ENCODE results near the gene TCF12.

The TCF12 gene

GRCh38 chr15:56933811-56934210 is 15.4 kb downstream of the TCF12 start:
- TF ChIP-seq CTCF (IDR thresholded peaks at IDR 0.05; ENCODE audit: insufficient read depth, low read length) (no peak), REST (IDR thresholded peaks at IDR 0.05; ENCODE audit: insufficient replicate concordance, low read depth) (no peak), POLR2AphosphoS5 (IDR thresholded peaks at IDR 0.05; ENCODE audit: low read depth) (no peak), GABPA (IDR thresholded peaks at IDR 0.05; ENCODE audit: low read depth) (no peak), SPI1 (IDR thresholded peaks at IDR 0.05; ENCODE audit: borderline replicate concordance, low read depth) (no peak)
- Histone ChIP-seq H3K27me3 (ENCODE audit: insufficient read depth, poor library complexity, severe bottlenecking) (no peaks in the 10 kb centered on the region), H3K4me3 (replicated peaks; ENCODE audit: insufficient read depth, low read length) (no peak overlapping the region), H3K27ac (replicated peaks) (no peak overlapping the region)
- DNase-seq (ENCODE audit: low read depth in 1 of 2, low spot score in 1 of 2): no peak

GRCh38 chr15:56934269-56934668 is 15.8 kb downstream of the TCF12 start:
- H3K27me3 ChIP-seq (ENCODE audit: insufficient read depth, poor library complexity, severe bottlenecking): no peaks in the 10 kb centered on the region
- TF ChIP-seq CTCF (IDR thresholded peaks at IDR 0.05; ENCODE audit: insufficient read depth, low read length) (no peak), SPI1 (IDR thresholded peaks at IDR 0.05; ENCODE audit: borderline replicate concordance, low read depth) (no peak), REST (IDR thresholded peaks at IDR 0.05; ENCODE audit: insufficient replicate concordance, low read depth) (no peak), GABPA (IDR thresholded peaks at IDR 0.05; ENCODE audit: low read depth) (no peak)
- no peak overlapping the region for H3K27ac ChIP-seq (replicated peaks)
- DNase-seq (ENCODE audit: low read depth in 1 of 2, low spot score in 1 of 2): no peak
- H3K4me3 ChIP-seq (replicated peaks; ENCODE audit: insufficient read depth, low read length): no peak overlapping the region

DNA sequence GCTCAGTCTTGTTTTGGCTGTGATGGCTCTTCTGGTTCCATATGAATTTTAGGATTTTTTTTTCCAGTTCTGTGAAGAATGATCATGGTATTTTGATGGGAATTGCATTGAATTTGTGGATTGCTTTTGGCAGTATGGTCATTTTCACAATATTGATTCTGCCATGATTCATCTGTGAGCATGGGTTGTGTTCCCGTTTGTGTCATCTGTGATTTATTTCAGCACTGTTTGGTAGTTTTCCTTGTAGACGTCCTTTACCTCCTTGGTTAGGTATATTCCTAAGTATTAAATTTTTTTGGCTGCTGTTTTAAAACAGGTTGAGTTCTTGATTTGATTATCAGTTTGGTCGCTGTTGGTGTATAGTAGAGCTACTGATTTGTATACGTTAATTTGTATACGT is 18.5 kb downstream of the TCF12 start:
- H3K4me3 ChIP-seq (replicated peaks; ENCODE audit: insufficient read depth, low read length): no peak overlapping the region
- H3K27ac ChIP-seq (replicated peaks): no peak overlapping the region
- no peaks in the 10 kb centered on the region for H3K27me3 ChIP-seq (ENCODE audit: insufficient read depth, poor library complexity, severe bottlenecking)
- no peak for DNase-seq (ENCODE audit: low read depth in 1 of 2, low spot score in 1 of 2)
- TF ChIP-seq POLR2AphosphoS5 (IDR thresholded peaks at IDR 0.05; ENCODE audit: low read depth) (no peak), REST (IDR thresholded peaks at IDR 0.05; ENCODE audit: insufficient replicate concordance, low read depth) (no peak), GABPA (IDR thresholded peaks at IDR 0.05; ENCODE audit: low read depth) (no peak), SPI1 (IDR thresholded peaks at IDR 0.05; ENCODE audit: borderline replicate concordance, low read depth) (no peak), CTCF (IDR thresholded peaks at IDR 0.05; ENCODE audit: insufficient read depth, low read length) (no peak)

Data from HL-60 (cell line).